GM18505 (cell line): Measurements from ENCODE around the gene CACNA1C.

Experiments used
- ATAC-seq: cut with Tn5 transposase; IDR thresholded peaks from one replicate; pipeline ENCODE4 v1.9.1; 2021; ENCODE audit not compliant: unreplicated experiment
- POLR2A ChIP-seq: IDR thresholded peaks from 4 replicates; pipeline ENCODE4 v1.6.1; 2011; ENCODE audit warnings: borderline replicate concordance; ENCODE audit not compliant: insufficient read depth, insufficient read length; ENCODE audit errors: extremely low read depth

CACNA1C gene

GRCh38 chr12:2191534-2192153 is 138.9 kb downstream of the CACNA1C start:
- ATAC-seq = no peak
- no peak for TF ChIP-seq POLR2A

GRCh38 chr12:2192231-2192630 is 139.4 kb downstream of the CACNA1C start:
- no peak for ATAC-seq
- no peak for TF ChIP-seq POLR2A

- TF ChIP-seq POLR2A = no peak
- no peak for ATAC-seq
Observed at GRCh38 chr12:2194060-2194459, 141.3 kb downstream of the CACNA1C start.

- ATAC-seq = no peak
- TF ChIP-seq POLR2A = no peak
Observed at GRCh38 chr12:2194571-2194970, 141.8 kb downstream of the CACNA1C start.

GRCh38 chr12:2195085-2195484 is 142.3 kb downstream of the CACNA1C start:
- no peak for TF ChIP-seq POLR2A
- no peak for ATAC-seq

GRCh38 chr12:2198005-2198501 is 145.3 kb downstream of the CACNA1C start:
- TF ChIP-seq POLR2A = no peak
- ATAC-seq = no peak

- no peak for ATAC-seq
- no peak for TF ChIP-seq POLR2A
Observed at GRCh38 chr12:2198542-2198941, 145.8 kb downstream of the CACNA1C start.

GRCh38 chr12:2205996-2206395 is 153.2 kb downstream of the CACNA1C start:
- no peak for TF ChIP-seq POLR2A
- ATAC-seq = no peak

- no peak for TF ChIP-seq POLR2A
- ATAC-seq = no peak
Observed at GRCh38 chr12:2208837-2209635, 156.2 kb downstream of the CACNA1C start.

GRCh38 chr12:2211119-2211518 is 158.3 kb downstream of the CACNA1C start:
- ATAC-seq = no peak
- TF ChIP-seq POLR2A = no peak

- TF ChIP-seq POLR2A = no peak
- ATAC-seq = no peak
Observed at GRCh38 chr12:2212537-2212936, 159.8 kb downstream of the CACNA1C start.

GRCh38 chr12:2212971-2213869 is 160.4 kb downstream of the CACNA1C start:
- TF ChIP-seq POLR2A = no peak
- ATAC-seq = no peak

- TF ChIP-seq POLR2A = no peak
- ATAC-seq = no peak
Observed at GRCh38 chr12:2214411-2214810, 161.6 kb downstream of the CACNA1C start.
